Mucosa of descending colon (tissue), 3 donors: Measurements from ENCODE around the gene IL10. TPM values are rescaled to one million over a fixed set of nuclear protein-coding genes. Genes with fewer than 3 reads are reported as not detected.

Experiments
- ATAC-seq: fragments of 200-7000 bp; cut with Tn5 transposase; one replicate; pipeline ENCODE4 v1.9.1; 2020; ENCODE audit warnings: mild to moderate bottlenecking, moderate library complexity
- DNase-seq, 3 donors: peaks; one replicate each; pipeline ENCODE4 v3.0.0-alpha.2; 2020
- H3K36me3 ChIP-seq: fragments of 200-600 bp; one replicate; pipeline ENCODE4 v1.8.0; 2021; ENCODE audit warnings: low read depth, mild to moderate bottlenecking
- H3K4me1 ChIP-seq: fragments of 200-600 bp; one replicate; pipeline ENCODE4 v1.8.0; 2021; ENCODE audit warnings: low read depth, mild to moderate bottlenecking
- H3K4me3 ChIP-seq: fragments of 200-600 bp; one replicate; pipeline ENCODE4 v1.8.0; 2021; ENCODE audit warnings: mild to moderate bottlenecking
- H3K9me3 ChIP-seq: fragments of 200-600 bp; one replicate; pipeline ENCODE4 v1.8.0; 2021; ENCODE audit warnings: mild to moderate bottlenecking
- intact Hi-C, 2 donors: fragments of 100-400 bp; cut with DNase I in 1 of 2; cut with micrococcal nuclease in 1 of 2; formaldehyde crosslinking; loops; one replicate each; pipeline versions ENCODE4 v1.11.0 to v1.11.1; 2022; cut with DNase I, micrococcal nuclease
- total RNA-seq, 3 donors: library from RNA; stranded (reverse); fragmentation: NEBNext Ultra II Directional in 2 of 3; extraction: Animal tissue kit (Norgen Biotek cat#: 25700) in 2 of 3; gene quantifications; one replicate each; pipeline versions ENCODE4 v1.2.1 to v1.2.4, GENCODE V29; 2021 to 2023
- TF ChIP-seq, protein P1 (sequence below): fragments of 200-600 bp; IDR thresholded peaks from one replicate; pipeline ENCODE4 v1.8.0; 2022; ENCODE audit warnings: antibody characterized with exemption, mild to moderate bottlenecking
- donor health status: DM: no; HTN: no; CAD: no; lungs with moderate emphysema.
- donor health status: DM: no; HTN: no; CAD: no.
- donor health status: DM: no; HTN: yes; CAD: no.

Gene IL10
- total RNA-seq, 3 donors from 2014 or later, result 1.0 to 2.9 (median 2.8) TPM

DNA sequence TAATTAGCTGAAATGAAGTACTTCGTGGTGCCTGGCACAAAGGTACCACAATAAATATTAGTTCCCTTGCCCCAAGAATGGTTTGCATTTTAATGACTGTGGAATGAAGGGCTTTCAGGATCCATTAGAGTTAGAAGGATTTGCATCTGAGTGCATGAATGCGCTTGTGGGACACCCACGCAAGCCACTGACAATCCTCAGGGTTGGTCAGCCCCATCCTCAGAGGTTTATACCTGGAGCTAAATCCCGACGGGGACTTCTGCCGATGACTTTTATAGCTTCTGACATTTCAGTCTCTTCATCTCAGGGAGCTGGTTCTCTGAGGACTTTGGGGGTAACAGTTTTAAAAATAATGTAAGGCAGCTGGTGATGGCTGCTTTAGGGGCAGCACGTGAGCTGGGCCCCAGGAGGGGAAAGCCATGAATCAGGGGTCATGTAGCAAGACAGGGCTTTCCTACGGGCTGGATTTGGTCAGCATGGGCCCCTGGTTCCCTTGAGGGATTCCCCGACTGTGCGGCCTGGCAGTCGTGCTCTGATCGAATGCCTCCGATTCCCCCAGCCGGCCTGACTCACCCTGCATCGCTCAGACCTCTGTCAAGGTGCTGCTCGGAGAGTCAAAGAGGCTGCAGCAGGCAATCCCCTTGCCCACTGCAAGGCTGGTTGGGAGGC, 20.8 kb upstream of the IL10 start:
- H3K9me3 ChIP-seq, result no peaks in the 10 kb centered on the region
- TF ChIP-seq, protein P1, sequence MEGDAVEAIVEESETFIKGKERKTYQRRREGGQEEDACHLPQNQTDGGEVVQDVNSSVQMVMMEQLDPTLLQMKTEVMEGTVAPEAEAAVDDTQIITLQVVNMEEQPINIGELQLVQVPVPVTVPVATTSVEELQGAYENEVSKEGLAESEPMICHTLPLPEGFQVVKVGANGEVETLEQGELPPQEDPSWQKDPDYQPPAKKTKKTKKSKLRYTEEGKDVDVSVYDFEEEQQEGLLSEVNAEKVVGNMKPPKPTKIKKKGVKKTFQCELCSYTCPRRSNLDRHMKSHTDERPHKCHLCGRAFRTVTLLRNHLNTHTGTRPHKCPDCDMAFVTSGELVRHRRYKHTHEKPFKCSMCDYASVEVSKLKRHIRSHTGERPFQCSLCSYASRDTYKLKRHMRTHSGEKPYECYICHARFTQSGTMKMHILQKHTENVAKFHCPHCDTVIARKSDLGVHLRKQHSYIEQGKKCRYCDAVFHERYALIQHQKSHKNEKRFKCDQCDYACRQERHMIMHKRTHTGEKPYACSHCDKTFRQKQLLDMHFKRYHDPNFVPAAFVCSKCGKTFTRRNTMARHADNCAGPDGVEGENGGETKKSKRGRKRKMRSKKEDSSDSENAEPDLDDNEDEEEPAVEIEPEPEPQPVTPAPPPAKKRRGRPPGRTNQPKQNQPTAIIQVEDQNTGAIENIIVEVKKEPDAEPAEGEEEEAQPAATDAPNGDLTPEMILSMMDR, result no peak
- intact Hi-C loops, result no loop called here
- H3K36me3 ChIP-seq, result no peaks in the 10 kb centered on the region
- no peaks in the 10 kb centered on the region for H3K4me1 ChIP-seq
- ATAC-seq (no peak), DNase-seq (no peak)
- H3K4me3 ChIP-seq, result no peak overlapping the region

DNA sequence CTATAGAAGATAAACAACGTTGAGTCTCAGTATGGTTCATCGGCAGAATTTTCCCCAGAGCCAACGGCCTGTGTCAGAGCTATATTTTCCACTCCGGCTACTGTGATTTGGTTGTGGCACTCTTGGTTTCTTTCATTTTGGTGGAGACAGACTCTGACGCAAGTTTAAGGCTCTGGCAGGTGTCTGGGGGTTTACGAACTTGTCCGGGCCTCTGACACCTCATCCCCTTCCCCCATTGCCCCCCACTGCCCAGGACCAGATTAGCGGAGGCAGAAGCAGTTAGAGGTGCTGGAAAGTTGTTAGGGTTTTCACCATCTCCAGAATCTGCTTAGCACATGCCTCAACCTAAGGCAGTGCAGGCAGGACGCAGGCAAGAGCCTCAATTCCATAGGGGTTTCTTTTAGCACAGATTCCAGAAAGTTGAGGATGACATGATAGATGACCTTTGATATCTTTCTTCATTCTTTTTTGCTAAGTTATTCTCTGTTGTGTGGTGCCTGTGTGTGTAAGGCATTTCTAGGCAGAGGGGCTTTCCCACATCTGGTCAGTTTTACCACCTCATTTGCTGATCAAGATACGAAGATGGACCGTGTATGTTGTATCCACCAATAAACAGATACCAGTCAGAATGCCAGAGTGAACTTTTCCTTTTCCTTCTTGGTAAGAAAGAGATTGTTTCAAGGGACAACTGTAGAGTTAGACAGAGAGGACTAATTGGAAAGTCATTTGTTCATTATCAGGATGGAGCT, 18.4 kb upstream of the IL10 start:
- DNase-seq (no peak), ATAC-seq (no peak)
- Histone ChIP-seq H3K4me1 (no peaks in the 10 kb centered on the region), H3K9me3 (no peaks in the 10 kb centered on the region), H3K36me3 (no peaks in the 10 kb centered on the region), H3K4me3 (no peak overlapping the region)
- TF ChIP-seq, protein P1, result no peak
- intact Hi-C loops, result no loop called here

DNA sequence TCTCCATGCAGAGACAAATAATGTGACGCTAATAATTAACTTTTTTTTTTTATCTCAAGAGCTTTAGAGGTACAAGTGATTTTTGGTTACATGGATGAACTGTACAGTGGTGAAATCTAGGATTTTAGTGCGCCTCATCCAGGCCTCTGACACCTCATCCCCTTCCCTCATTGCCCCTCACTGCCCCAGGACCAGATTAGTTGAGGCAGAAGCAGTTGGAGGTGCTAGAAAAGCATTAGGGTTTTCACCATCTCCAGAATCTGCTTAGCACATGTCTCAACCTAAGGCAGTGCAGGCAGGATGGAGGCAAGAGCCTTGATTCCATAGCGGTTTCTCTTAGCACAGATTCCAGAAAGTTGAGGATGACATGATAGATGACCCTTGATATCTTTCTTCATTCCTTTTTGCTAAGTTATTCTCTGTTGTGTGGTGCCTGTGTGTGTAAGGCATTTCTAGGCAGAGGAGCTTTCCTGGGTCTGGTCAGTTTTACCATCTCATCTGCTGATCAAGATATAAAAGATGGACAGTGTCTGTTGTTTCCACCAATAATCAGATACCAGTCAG, 16.3 kb upstream of the IL10 start:
- TF ChIP-seq, protein P1, result no peak
- intact Hi-C loops, result no loop called here
- DNase-seq, result no peak
- H3K4me1 ChIP-seq, result no peaks in the 10 kb centered on the region
- ATAC-seq, result no peak
- H3K4me3 ChIP-seq, result no peak overlapping the region
- no peaks in the 10 kb centered on the region for H3K36me3 ChIP-seq
- H3K9me3 ChIP-seq, result no peaks in the 10 kb centered on the region

GRCh38 chr1:206787891-206788290, 15.6 kb upstream of the IL10 start:
- Histone ChIP-seq H3K36me3 (no peaks in the 10 kb centered on the region), H3K4me3 (no peak overlapping the region), H3K9me3 (no peaks in the 10 kb centered on the region), H3K4me1 (no peaks in the 10 kb centered on the region)
- TF ChIP-seq, protein P1, result no peak
- ATAC-seq (no peak), DNase-seq (no peak)
- intact Hi-C loops, result no loop called here

- no peaks in the 10 kb centered on the region for H3K36me3 ChIP-seq
- intact Hi-C loops, result no loop called here
- H3K4me1 ChIP-seq, result no peaks in the 10 kb centered on the region
- no peak overlapping the region for H3K4me3 ChIP-seq
- ATAC-seq (no peak), DNase-seq (no peak)
- TF ChIP-seq, protein P1, result no peak
- no peaks in the 10 kb centered on the region for H3K9me3 ChIP-seq
These were observed 14.1 kb upstream of the IL10 start for GRCh38 chr1:206786212-206786886.
